K562 (cell line): ENCODE results near the gene MARCHF9. TPM values are rescaled to one million over a fixed set of nuclear protein-coding genes. Genes with fewer than 3 reads are reported as not detected.

Experiments used
- ATF1 ChIP-seq, 2 experiments: fragments of 450-650 bp in 1 of 2; IDR thresholded peaks; 2 replicates each; pipeline ENCODE4 v1.6.1; 2016; ENCODE audit warnings: missing compliant biosample characterization in 1 of 2, missing genetic modification characterization in 1 of 2
- ATF7 ChIP-seq: fragments of 450-650 bp; IDR thresholded peaks from 2 replicates; pipeline ENCODE4 v1.7.1; 2014; ENCODE audit warnings: mild to moderate bottlenecking, moderate library complexity
- ETV1 ChIP-seq: fragments of 450-650 bp; conservative IDR thresholded peaks from 2 replicates; pipeline ENCODE4 v1.6.1; 2016; ENCODE audit warnings: missing genetic modification characterization, control low read depth, low read depth, missing compliant biosample characterization
- FOSL1 ChIP-seq: fragments of 200-800 bp; sonication (Bioruptor generic); conservative IDR thresholded peaks from 2 replicates; pipeline ENCODE4 v1.6.1; 2016; ENCODE audit warnings: missing genetic modification characterization, missing compliant biosample characterization
- KDM5B ChIP-seq: fragments of 200-600 bp; sonication (generic); IDR thresholded peaks from 2 replicates; pipeline ENCODE4 v1.6.1; 2012; ENCODE audit warnings: low read depth, mild to moderate bottlenecking, moderate library complexity, low read length, control low read depth, inconsistent platforms; ENCODE audit not compliant: insufficient replicate concordance
- OTX1 ChIP-seq: fragments of 450-650 bp; formaldehyde crosslinking; IDR thresholded peaks from 2 replicates; pipeline ENCODE4 v1.4.0; 2022; ENCODE audit warnings: mild to moderate bottlenecking
- POLR2G ChIP-seq: fragments of 200-400 bp; formaldehyde crosslinking; IDR thresholded peaks from 2 replicates; pipeline ENCODE4 v1.6.1; 2017; ENCODE audit warnings: low read depth, mild to moderate bottlenecking, antibody characterized with exemption, low read length, moderate library complexity
- SMC3 ChIP-seq: conservative IDR thresholded peaks from 2 replicates; pipeline ENCODE4 v1.6.1; 2011; ENCODE audit warnings: low read depth, low read length, improper control_type of control experiment; ENCODE audit not compliant: insufficient read depth
- TAL1 ChIP-seq: fragments of 450-650 bp; IDR thresholded peaks from 2 replicates; pipeline ENCODE4 v1.6.1; 2016; ENCODE audit warnings: mild to moderate bottlenecking
- ZFP91 ChIP-seq: sonication (generic); formaldehyde crosslinking; IDR thresholded peaks from 2 replicates; pipeline ENCODE4 v1.8.0; 2022; ENCODE audit warnings: mild to moderate bottlenecking, missing genetic modification reagents
- ZFPM2 ChIP-seq: fragments of 250-450 bp; sonication (Bioruptor Pico); IDR thresholded peaks from 2 replicates; pipeline ENCODE4 v1.5.1; 2022; ENCODE audit warnings: mild to moderate bottlenecking
- ZHX1 ChIP-seq: fragments of 150-350 bp; conservative IDR thresholded peaks from 2 replicates; pipeline ENCODE4 v1.6.1; 2014; ENCODE audit warnings: low read length
- ZNF444 ChIP-seq: fragments of 250-450 bp; sonication (Bioruptor Pico); IDR thresholded peaks from 2 replicates; pipeline ENCODE4 v1.4.0; 2020; ENCODE audit warnings: mild to moderate bottlenecking, moderate library complexity
- ZNF584 ChIP-seq: fragments of 200-800 bp; sonication (Bioruptor generic); IDR thresholded peaks from 2 replicates; pipeline ENCODE4 v1.6.1; 2016; ENCODE audit warnings: low read depth, mild to moderate bottlenecking, missing genetic modification characterization, missing compliant biosample characterization
- polyA plus RNA-seq, 8 experiments: library from polyadenylated mRNA; depleted of rRNA in 4 of 8; stranded (reverse) in 5 of 8; unstranded in 3 of 8; fragments of >200 nt; fragmentation: Nextera tagmentation in 2 of 8; fragmentation: Illumina TruSeq in 1 of 8; extraction: Ambion mirVana in 2 of 8; extraction: Trizol in 1 of 8; gene quantifications; 2 replicates each; pipeline versions ENCODE4 v1.2.1 to v1.2.3, GENCODE V29; 2011 to 2014; ENCODE audit warnings: inconsistent platforms in 1 of 8, missing spikeins in 1 of 8
- total RNA-seq, 7 experiments: library from RNA; depleted of rRNA in 6 of 7; stranded (reverse); fragments of >200 nt in 6 of 7; fragmentation: Illumina TruSeq in 2 of 7; extraction: Trizol in 2 of 7; gene quantifications; 2 replicates each; pipeline versions ENCODE4 v1.2.1 to v1.2.3, GENCODE V29; 2011 to 2021; ENCODE audit warnings: low replicate concordance in 1 of 7
- TF ChIP-seq, protein P1 (sequence below): sonication (generic); formaldehyde crosslinking; IDR thresholded peaks from 2 replicates; pipeline ENCODE4 v1.8.0; 2022; ENCODE audit warnings: missing genetic modification reagents, mild to moderate bottlenecking, moderate library complexity, borderline replicate concordance
- TF ChIP-seq, protein P2 (sequence below): sonication (generic); formaldehyde crosslinking; IDR thresholded peaks from 2 replicates; pipeline ENCODE4 v1.8.1; 2023; ENCODE audit warnings: mild to moderate bottlenecking, missing genetic modification reagents

The MARCHF9 gene
- total and polyA plus RNA-seq, 9 of the 15 experiments (the other 6 are each of a cell fraction or from before 2014, with no cell fraction given) = 0.80 to 12.4 (median 6.2) TPM

GRCh38 chr12:57744777-57745484, 10.0 kb upstream of the MARCHF9 start, which contains the start of gene TSPAN31 (continued):
- TF ChIP-seq, protein P1, sequence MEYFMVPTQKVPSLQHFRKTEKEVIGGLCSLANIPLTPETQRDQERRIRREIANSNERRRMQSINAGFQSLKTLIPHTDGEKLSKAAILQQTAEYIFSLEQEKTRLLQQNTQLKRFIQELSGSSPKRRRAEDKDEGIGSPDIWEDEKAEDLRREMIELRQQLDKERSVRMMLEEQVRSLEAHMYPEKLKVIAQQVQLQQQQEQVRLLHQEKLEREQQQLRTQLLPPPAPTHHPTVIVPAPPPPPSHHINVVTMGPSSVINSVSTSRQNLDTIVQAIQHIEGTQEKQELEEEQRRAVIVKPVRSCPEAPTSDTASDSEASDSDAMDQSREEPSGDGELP = peak; percentile 64; the same call in 1 of the 2 replicates
- TF ChIP-seq TAL1 (no peak), SMC3 (no peak), FOSL1 (peak; percentile 58; the same call in 1 of the 2 replicates), ZHX1 (no peak), OTX1 (peak; percentile 62; the same call in 1 of the 2 replicates), ZFPM2 (CRISPR knock-in tag) (0 out of 2 replicates have a peak, but pooled peaks have one; percentile 33), ZNF444 (0 out of 2 replicates have a peak, but pooled peaks have one; percentile 5), ETV1 (peak; percentile 76), KDM5B (peak; percentile 53), ATF1 (CRISPR knock-in tag; IDR thresholded peaks at IDR 0.05) (peak; percentile 61; the same call in 1 of the 2 replicates), ATF1 (tag; IDR thresholded peaks at IDR 0.05) (peak; percentile 99), ZFP91 (CRISPR knock-in tag) (peak; percentile 96), POLR2G (peak; percentile 74), ZNF584 (CRISPR knock-in tag) (peak; percentile 69; the same call in 1 of the 2 replicates), ATF7 (peak; percentile 99)
- TF ChIP-seq, protein P2, sequence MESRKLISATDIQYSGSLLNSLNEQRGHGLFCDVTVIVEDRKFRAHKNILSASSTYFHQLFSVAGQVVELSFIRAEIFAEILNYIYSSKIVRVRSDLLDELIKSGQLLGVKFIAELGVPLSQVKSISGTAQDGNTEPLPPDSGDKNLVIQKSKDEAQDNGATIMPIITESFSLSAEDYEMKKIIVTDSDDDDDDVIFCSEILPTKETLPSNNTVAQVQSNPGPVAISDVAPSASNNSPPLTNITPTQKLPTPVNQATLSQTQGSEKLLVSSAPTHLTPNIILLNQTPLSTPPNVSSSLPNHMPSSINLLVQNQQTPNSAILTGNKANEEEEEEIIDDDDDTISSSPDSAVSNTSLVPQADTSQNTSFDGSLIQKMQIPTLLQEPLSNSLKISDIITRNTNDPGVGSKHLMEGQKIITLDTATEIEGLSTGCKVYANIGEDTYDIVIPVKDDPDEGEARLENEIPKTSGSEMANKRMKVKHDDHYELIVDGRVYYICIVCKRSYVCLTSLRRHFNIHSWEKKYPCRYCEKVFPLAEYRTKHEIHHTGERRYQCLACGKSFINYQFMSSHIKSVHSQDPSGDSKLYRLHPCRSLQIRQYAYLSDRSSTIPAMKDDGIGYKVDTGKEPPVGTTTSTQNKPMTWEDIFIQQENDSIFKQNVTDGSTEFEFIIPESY = peak; percentile 5; the same call in 1 of the 2 replicates
